NCI-H2081 (cell line): ENCODE results near the gene L3MBTL1.

Experiments used
- DNase-seq, 2 experiments: peaks; one replicate each; lab custom pipeline; 2025; lab: John Stamatoyannopoulos, UW

The L3MBTL1 gene

DNA sequence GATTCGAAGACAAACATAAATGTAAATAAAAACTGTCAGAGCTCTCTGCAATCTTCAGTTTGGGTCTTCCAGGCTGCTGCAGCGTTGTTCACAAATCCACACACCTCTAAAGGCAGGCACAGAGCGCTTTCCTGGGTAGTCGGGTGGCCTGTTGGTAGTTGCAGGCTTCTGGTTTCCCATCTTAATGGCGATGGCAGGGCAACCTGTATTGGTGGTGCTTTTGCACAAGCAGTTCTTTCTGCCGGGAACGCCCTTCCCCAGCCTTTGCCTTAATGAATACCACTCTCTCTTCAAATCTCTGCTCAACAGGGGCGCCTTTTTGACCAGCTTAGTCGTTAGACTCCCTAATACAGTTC, 82.5 kb downstream of the L3MBTL1 start:
- DNase-seq = peak in 1 of 2 experiments; percentile 35

DNA sequence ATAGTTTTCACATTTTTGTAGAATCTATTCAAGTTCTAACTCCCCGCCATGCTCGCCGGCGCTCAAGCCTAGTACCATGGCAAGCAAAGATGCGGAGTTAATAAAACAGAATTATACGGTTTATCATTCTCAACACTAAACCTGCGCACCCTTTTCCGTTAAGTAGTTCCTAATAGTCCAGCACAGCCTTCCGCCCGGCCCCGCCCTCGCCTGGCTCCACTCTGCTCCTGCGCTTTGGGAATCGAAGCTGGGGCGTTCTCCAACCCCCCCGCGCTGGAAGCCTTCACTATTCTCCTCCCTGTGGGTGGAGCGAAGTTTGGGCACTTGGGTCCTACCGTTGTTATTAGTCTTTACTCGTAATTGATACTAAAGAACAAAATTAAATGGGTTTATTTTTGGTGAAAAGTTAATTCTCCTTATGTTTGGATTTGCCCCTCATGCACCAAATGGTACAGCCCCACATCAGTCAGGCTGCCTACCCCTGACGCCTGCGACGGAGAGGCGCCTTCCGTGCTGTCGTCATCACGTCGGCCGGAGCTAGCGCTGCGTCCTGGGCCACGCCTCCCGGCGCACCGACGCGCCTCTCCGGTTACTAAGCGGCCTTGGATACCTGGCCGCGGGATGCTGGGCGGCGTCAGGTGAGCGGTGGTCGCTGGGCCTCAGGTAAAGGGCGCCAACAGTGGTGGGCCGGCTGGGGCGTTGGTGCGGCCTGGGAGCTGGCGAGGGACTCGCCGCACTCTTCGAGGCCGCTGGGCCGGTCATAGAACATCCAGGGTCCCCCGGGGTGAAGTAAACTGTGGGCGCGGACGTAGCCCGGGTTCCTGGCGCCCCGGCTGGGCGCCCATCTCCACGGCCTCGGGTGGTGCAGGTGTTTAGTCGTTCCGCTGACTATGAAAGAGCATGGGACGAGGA, 83.2 kb downstream of the L3MBTL1 start, which contains the start of gene IFT52:
IFT52 (plus strand) TSS at position 546 of the 912 bp plus-strand sequence. CDS start 3,762 bp downstream, outside the sequence.
- peak; percentile 89 to 95 for DNase-seq
